Muscle layer of duodenum (tissue), 2 donors: ENCODE data around the gene FCN1.

Experiments used
- H3K27ac ChIP-seq: one replicate; pipeline ENCODE4 v1.7.0; 2013; ENCODE audit warnings: mild to moderate bottlenecking, low read length
- H3K27me3 ChIP-seq: one replicate; pipeline ENCODE4 v1.7.0; 2013; ENCODE audit warnings: low read depth, mild to moderate bottlenecking, control low read depth, low read length
- H3K36me3 ChIP-seq, 2 donors: one replicate each; pipeline ENCODE4 v1.7.0; 2013; ENCODE audit warnings: low read length in 2 of 2, control low read depth in 1 of 2, mild to moderate bottlenecking in 1 of 2; ENCODE audit not compliant: insufficient read depth in 2 of 2, control insufficient read depth in 1 of 2
- H3K4me1 ChIP-seq, 2 donors: one replicate each; pipeline ENCODE4 v1.7.0; 2013; ENCODE audit warnings: low read length in 2 of 2, mild to moderate bottlenecking in 2 of 2, control low read depth in 1 of 2, moderate library complexity in 1 of 2; ENCODE audit not compliant: insufficient read depth in 2 of 2, control insufficient read depth in 1 of 2
- H3K4me3 ChIP-seq, 2 donors: one replicate each; pipeline ENCODE4 v1.7.0; 2013; ENCODE audit warnings: low read length in 2 of 2, low read depth in 1 of 2, mild to moderate bottlenecking in 1 of 2
- H3K9me3 ChIP-seq, 2 donors: one replicate each; pipeline ENCODE4 v1.7.0; 2013; ENCODE audit warnings: low read length in 2 of 2, control low read depth in 1 of 2, mild to moderate bottlenecking in 1 of 2; ENCODE audit not compliant: control insufficient read depth in 1 of 2
- donor health status: healthy.

FCN1 gene

DNA sequence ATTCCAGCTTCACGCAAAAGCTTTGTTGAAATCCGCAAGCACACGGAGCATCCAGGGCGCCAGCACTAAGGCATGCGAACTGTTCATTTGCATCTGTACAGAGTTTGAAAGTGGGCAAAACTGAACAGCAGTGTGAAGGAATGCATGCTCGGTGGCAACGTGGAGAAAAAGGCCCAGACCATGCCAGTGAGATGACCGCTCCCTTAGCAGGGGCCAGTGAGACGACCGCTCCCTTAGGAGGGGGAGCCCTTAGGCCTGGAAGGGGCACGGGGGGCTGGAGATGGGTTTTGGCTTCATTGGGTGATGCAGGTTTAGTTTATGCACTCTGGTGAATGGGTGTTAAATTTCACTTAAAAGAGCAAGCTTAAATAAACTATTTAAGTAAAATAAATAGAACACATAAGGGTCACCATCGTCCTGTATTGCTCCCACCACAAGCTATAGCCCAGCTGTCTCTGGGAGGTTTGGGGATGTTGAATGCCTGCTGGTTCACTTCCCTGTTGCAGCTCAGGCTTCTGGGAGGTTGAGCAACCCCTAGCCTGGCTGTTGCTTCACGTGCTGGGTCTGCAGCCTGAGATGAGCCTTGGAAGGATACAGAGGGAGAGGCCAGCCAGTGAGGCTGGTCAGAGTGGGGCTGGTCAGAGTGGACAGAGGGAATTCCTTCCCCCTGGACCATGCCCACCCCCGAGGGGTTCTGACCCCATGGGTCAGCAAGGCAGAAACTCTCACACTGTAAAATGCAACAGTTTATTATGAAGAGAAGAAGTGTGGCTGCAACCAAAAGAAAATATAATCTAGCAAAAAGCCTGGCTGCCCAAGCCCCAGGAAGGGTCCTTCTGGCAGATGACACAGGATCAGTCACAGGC is 4.6 kb upstream of the FCN1 start:
- no peaks in the 10 kb centered on the region for H3K36me3 ChIP-seq
- peaks cover 0 to 3% of the 10 kb centered on the region in 2 donors for H3K4me1 ChIP-seq
- no peaks in the 10 kb centered on the region for H3K27me3 ChIP-seq
- H3K27ac ChIP-seq = no peak overlapping the region
- H3K9me3 ChIP-seq = peaks cover 5 to 10% of the 10 kb centered on the region in 2 donors
- H3K4me3 ChIP-seq = no peak overlapping the region

DNA sequence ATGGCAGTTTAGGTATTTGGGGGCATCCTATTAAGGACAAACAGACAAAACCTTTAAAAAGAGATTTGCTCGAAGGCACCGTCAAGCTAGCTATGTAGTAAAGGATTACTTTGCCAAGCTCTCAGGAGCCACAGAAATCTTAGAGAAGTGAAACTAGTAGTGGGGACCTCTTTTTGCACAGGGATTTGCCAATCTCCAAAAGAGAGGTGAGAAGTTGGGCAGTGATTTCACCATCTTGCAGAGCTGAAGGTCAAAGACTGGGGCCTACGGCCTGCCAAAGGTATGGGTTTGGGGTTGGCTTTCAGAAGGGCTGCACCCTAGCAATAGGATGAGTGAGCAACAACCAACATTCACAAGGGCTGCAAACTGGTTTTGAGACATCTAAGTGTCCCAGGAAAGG is 1.6 kb upstream of the FCN1 start:
- H3K36me3 ChIP-seq = no peaks in the 10 kb centered on the region
- no peak overlapping the region for H3K4me3 ChIP-seq
- H3K27ac ChIP-seq = no peak overlapping the region
- no peaks in the 10 kb centered on the region for H3K27me3 ChIP-seq
- H3K9me3 ChIP-seq = peaks cover 5 to 10% of the 10 kb centered on the region in 2 donors
- no peaks in the 10 kb centered on the region for H3K4me1 ChIP-seq

DNA sequence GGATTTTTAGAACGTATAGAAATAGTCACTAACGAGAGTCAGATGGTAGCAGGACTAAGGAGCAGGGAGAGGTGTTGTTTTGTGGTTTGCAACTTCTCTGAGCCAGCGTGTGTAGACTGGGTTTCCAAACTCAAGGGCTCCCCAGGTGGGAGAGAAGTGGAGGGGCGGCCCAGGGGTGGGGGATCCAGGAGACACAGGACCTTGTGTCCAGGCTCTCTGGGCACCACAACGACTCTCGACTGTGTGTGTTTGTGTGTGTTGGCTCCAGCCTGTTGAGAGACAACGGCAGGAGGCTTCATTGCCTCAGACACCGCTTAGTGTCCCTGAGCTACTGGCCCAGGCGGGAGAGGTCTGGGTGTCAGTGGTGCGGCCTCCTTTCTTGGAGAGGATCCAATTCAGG is 934 bp upstream of the FCN1 start:
- no peaks in the 10 kb centered on the region for H3K36me3 ChIP-seq
- no peak overlapping the region for H3K4me3 ChIP-seq
- no peaks in the 10 kb centered on the region for H3K27me3 ChIP-seq
- H3K4me1 ChIP-seq = no peaks in the 10 kb centered on the region
- H3K27ac ChIP-seq = no peak overlapping the region
- peaks cover 5 to 10% of the 10 kb centered on the region in 2 donors for H3K9me3 ChIP-seq

DNA sequence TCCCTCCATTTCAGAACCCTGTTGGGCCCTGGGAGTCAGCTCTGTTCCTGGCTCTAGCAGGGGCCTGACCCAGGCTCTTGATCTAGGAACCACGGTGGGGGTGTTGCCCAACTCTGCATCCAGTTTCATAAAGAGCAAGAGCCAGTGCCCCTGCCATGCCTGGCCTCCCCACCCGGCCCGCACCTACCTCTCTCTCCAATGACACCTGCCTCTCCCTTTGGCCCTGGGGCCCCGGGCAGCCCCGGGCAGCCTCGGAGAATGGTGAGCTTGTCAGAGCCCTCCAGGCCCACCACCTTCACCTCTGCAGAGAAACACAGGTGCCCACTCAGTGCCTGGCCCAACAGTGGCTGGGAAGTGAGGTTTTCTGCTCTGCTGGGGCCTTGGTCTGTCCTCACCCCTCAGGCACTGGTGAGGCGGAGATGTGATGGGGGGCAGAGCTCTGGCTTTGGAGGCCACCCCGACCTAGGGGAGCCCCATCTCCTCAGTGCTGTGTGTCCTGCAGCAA is 1.5 kb downstream of the FCN1 start:
- no peaks in the 10 kb centered on the region for H3K4me1 ChIP-seq
- no peak overlapping the region for H3K27ac ChIP-seq
- H3K4me3 ChIP-seq = no peak overlapping the region
- H3K27me3 ChIP-seq = no peaks in the 10 kb centered on the region
- H3K9me3 ChIP-seq = peaks cover 5 to 10% of the 10 kb centered on the region in 2 donors
- H3K36me3 ChIP-seq = no peaks in the 10 kb centered on the region

DNA sequence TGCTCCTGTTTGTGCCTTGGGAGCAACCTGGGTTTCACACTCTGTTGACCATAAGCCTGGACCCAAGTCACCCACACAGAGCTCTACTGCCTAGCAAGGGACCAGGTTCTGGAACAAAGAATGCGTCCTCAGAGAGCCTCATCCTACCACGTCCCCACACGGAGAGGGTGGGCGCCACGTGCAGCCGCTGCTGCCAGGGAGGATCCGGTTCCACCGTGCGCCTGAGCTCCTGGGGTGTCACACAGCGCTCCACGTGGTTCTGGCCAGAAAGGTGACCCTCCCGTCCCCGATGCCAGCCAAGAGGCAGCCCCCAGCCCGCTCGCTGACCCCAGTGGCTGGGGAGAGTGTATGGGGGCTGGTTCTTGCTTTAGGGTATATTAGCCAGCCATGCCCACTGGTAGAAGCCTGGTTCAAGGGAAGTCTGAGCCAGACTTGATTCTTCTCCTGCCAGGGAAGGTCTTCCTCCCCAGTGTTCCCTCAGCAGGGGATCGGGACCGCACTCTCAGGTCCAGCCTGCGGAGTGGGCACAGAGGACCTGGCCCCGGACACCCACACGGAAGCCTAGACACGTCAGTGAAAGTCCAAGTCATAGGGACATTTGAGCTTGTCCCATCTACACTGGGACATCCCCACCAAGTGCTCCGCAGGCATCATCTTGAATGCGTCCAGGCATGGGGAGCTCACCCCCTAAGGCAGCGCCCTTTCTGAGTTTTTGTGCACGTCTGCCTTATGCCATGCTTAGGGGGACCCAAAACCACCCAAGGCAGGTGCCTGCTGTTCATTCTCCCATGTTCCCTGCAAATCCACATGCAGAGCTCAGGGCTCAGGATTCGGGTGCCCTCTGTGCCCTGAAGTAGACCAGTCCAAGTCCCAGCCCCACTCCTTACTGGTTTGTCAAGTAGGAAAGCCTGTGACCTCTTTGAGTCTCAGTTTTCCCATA is 2.4 kb downstream of the FCN1 start:
- Histone ChIP-seq H3K4me1 (no peaks in the 10 kb centered on the region), H3K27ac (no peak overlapping the region), H3K36me3 (no peaks in the 10 kb centered on the region), H3K9me3 (peaks cover 5 to 10% of the 10 kb centered on the region in 2 donors), H3K27me3 (no peaks in the 10 kb centered on the region), H3K4me3 (no peak overlapping the region)

DNA sequence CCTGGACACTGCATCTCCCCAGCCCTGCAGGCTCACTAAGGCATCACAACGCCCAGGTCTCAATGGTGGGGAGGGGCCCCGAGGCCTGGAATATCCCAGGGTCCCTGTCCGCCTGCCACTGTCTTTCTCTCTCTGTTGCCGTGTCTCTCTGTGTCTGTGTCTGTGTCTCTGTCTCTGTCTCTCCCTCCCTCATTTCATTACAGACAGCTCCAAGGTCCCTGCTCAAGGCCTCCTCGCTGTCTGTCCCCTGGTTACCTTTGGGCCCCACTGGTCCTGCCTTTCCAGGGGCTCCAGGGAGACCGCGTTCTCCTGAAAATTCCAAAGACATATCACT is 3.2 kb downstream of the FCN1 start:
- Histone ChIP-seq H3K4me3 (no peak overlapping the region), H3K27me3 (no peaks in the 10 kb centered on the region), H3K27ac (no peak overlapping the region), H3K4me1 (no peaks in the 10 kb centered on the region), H3K36me3 (no peaks in the 10 kb centered on the region), H3K9me3 (peaks cover 0 to 4% of the 10 kb centered on the region in 2 donors)

DNA sequence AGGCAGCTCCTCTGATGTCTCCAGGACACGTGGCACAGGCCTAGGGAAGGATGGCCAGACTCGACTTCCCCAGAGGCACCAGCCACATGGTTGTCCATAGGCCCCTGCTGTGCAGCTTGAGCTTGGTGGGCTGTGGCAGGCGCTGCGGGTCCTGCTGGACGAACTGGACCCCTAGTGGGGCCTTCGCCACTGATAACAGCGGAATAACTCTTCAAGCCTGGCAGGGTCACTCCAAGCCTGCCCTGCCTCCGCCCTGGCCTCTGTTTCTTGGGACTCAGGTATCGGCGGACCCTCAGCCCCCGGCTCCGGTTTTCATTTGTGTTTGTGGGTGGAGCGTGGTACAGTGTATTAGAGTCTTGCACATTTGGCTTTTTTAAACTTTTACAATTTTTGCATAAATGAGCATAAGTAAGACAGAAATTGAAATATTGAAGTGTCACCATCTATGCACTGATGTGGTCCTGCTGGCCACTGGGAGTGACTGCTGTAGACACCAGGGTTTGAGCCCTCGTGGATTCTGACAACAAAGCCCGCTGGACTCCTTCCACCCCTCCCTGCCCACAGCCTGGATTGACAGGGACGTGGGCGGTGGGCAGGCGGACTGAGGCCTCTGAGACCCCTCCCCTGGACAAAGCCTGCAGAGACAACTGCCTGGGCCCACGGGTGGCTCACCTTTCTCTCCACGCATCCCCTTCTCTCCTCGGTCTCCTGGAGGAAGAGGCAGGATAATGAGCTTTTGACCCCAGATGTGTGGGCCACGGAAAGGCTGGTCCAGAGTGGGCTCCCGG is 3.8 kb downstream of the FCN1 start:
- no peaks in the 10 kb centered on the region for H3K9me3 ChIP-seq
- no peaks in the 10 kb centered on the region for H3K4me1 ChIP-seq
- H3K36me3 ChIP-seq = no peaks in the 10 kb centered on the region
- no peak overlapping the region for H3K27ac ChIP-seq
- H3K27me3 ChIP-seq = no peaks in the 10 kb centered on the region
- no peak overlapping the region for H3K4me3 ChIP-seq

DNA sequence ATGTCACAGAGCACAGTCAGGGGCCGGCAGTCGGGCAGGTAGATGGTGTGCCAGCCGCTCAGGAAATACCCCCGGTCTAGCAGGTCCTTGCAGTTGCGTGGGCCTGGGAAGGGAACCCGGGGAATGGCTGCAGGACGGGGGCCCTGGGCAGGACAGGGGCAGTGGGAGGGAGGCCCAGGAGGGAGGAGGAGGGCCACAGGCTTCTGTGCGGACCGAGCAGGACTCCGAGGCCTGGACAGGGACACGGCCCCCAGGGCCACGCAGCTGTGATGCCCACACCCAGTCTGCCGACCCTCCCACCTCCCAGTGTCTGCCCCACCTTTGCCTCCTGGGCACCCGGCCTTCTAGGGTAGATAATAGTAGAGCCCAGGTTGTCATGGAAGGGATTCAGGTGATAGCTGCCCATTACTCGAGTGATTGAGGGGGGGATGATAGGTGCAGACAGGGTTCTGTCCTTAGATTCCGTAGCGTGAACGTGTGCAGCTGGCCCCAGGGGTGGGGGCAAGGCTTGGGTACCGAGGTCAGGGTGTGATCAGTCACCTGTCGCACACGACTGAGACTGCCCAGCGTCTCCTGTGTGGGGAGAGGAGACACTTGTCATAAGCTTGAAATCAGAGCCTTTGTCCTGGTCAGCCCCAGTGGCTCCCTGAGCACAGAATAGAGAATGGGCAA is 4.5 kb downstream of the FCN1 start:
- H3K36me3 ChIP-seq = no peaks in the 10 kb centered on the region
- no peaks in the 10 kb centered on the region for H3K4me1 ChIP-seq
- no peaks in the 10 kb centered on the region for H3K9me3 ChIP-seq
- H3K4me3 ChIP-seq = no peak overlapping the region
- H3K27me3 ChIP-seq = no peaks in the 10 kb centered on the region
- no peak overlapping the region for H3K27ac ChIP-seq

DNA sequence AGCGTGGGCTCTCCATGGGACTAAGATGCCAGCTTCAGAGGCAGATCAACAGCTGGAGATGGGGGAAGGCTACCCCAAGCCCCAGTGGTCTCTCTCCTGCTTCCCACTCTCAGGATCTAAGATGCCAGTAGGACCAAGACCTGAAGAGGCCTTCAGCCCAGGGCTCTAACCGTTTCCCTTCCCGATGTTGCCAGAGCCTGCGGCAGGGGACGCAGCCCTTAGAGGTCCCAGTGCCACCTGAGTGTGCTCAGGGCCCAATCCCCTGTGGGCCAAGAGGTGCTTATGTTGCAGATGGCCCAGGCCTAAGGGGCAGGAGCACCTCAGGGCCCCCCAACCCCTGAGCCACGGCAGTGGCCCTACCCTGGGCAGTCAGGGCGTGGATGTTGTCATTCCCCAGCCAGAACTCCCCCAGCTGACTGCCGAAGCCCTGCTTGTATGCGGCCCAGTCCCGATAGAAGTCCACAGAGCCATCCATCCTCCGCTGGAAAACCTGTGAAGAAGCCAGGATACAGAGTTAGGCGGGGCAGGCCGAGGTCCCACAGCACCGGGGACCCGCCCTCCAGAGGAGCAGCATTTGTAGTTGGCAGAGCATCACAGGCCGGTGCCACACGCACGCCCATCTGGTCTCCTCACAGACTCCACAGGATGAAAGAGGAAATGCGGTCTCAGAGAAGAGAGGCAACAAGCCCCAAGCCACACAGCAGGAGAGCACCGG is 5.4 kb downstream of the FCN1 start:
- Histone ChIP-seq H3K36me3 (no peaks in the 10 kb centered on the region), H3K9me3 (no peaks in the 10 kb centered on the region), H3K27me3 (no peaks in the 10 kb centered on the region), H3K4me1 (no peaks in the 10 kb centered on the region), H3K4me3 (no peak overlapping the region), H3K27ac (no peak overlapping the region)
